COLO668 (cell line): Measurements from ENCODE around the gene FAM83D.

Experiments used
- DNase-seq: peaks from one replicate; lab custom pipeline; 2025; ENCODE audit not compliant: unreplicated experiment; lab: John Stamatoyannopoulos, UW

FAM83D gene

GRCh38 chr20:38926142-38926933 is at the start of gene FAM83D:
Gene FAM83D, plus strand, starts transcription at chr20:38926417. Its CDS starts 26 bp downstream, at chr20:38926443.
- peak; percentile 99 for DNase-seq

DNA sequence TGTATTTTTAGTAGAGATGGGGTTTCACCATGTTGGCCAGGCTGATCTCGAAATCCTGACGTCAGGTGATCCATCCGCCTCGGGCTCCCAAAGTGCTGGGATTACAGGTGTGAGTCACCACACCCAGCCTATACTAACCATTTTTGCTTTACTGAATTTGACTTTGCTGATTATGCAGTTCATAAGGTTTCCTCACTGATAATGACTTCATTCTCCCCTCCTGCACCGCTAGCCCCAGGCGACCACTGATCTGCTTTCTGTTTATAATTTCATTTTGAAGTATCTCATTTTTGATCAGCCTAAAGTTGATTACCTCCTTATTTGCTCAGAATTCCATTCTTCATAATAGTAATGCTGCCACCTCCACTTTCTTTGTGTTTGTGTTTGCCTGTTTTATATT is 48.7 kb upstream of the FAM83D start:
- no peak for DNase-seq

DNA sequence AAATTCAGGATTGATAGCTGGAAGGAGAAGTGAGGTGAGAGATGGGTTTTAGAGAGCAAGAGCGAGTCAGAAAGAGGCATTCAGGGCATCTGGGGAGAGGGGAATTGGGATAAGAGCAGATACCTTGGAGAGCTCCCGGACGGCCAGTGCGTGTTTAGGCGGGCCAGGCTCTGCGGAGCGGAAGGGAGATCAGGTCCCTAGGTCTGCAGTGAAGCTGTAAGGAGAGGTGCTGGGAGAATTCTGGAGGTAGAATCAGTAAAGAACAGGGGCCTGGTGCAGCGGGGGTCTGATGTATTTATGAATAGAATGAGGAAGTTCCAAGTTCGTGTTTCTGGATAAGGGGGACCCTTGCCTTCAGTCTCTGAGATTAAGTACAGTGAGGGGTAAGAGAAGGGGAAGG is 47.4 kb upstream of the FAM83D start:
- DNase-seq: no peak

- no peak for DNase-seq
Observed at GRCh38 chr20:38880952-38881735, 45.1 kb upstream of the FAM83D start.

DNA sequence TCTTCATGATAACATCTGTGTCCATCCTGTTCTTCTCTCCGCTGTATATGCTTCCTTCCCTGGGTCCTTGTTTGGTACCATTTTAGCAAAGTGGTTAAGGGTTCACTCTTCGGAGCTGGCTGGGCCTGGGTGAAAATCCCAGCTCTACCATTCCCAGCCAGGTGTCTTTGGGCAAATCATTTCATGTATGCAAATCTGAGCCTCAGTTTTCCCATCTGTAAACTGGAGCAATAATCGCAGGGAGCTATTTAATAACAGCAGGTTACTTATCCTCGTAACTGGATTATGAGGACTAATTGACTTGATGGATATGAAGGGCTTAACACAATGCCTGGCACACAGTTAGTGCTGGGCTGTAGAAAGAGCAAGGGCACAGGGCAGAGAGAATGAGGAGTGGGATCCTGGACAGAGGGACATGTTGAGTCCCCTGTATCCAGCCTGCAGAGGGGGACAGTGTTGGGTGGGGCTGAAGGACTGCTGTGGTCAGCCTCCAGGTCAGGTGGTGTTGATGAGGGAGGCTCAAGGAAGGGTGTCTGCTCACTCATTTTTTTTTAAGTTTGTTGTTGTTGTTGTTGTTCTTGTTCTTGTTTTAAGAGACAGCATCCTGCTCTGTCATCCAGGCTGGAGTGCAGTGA is 44.3 kb upstream of the FAM83D start:
- DNase-seq: no peak

DNA sequence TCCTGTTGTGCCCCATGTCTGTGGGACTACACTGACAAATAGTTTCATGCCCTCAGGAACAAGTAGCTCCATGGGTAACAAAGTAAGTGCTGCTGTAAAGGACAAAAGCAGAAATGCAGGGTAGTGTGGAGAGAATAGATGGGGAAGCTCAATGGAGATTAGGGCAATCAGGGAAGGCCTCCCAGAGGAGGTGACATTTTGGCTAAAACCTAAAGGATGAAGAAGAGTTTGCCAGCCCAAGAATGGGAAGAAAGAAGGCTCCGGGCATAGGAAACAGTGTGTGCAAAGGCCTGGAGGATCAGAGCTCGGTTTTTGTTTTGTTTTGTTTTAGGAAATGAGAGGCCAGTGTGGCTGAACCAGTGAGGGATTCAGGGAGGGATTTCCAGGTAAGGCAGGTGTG is 43.6 kb upstream of the FAM83D start:
- DNase-seq: no peak

DNA sequence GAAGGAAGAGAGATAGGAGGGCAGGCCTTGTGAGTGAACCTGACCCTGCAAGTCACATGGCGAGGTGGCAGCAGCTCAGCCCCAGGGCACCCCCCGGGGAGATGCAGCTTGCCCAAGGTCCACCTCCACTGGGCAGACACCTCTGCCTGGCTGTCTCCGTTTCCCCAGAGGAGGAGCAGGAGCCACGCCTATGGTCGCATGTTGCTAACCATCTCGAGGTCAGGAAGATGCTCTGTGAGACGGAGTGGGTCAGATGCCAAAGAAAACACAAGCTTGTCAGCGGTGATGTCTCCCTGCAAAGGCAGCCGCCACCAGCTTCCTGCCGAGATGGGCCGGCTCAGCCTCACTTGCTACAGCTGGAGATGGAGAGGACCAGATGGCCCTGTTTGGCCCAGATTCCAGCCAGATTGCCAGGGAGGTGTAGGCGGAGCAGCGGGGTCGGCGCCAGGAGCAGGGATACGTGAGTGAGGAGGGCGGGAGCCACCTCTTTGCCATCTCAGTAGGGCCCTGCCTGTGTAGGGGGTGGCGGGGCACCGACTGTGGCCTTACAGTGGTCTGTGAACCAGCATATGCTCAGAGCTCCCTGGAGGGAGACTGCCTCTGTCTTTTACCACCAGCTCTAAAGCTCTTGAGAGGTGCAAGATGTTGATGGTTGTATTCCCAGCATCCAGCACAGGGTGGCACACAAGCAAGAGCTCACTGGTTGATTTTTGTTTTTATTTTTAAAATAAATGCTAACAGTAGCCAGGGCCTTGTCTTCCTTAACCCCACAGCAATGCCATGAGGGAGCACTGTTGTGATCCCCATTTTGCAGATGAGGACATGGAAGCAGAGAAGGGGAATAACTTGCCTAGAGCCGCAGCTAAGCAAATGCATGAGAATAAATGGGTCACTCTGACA is 42.9 kb upstream of the FAM83D start:
- no peak for DNase-seq

DNA sequence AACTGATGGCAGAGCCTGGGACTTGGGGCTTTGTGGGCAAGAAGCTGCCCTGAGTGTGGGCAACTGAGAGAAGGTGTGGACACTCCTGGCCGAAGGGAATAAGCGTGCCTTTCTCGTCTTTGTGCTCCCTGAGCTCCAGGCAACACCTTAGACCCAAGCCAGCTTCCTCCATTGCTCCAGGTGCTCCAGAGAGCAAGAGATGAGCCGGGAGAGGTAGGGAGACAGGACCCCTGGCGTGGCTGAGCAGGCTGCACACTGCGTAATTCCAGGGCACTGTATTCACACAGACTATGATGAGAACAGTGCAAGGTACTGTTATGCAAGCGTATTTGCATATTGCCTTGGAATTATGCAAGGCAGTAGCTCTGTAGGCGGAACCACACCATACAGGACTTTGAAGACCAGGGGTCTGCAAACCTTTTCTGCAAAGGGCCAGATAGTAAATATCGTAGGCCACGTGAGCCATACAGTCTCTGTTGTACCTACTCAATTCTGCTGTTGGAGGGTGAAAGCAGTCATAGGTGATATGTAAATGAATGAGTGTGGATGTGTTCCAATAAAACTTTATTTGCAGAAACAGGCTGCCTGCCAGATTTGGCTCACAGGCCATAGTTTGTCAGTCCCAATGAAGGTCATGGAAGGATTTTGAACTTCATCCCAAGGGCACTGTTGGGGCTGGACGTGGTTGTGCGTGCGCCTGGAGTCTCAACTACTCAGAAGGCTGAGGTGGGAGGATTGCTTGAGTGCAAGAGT is 42.1 kb upstream of the FAM83D start:
- DNase-seq: no peak

GRCh38 chr20:38885357-38885756 is 40.9 kb upstream of the FAM83D start:
- no peak for DNase-seq

DNA sequence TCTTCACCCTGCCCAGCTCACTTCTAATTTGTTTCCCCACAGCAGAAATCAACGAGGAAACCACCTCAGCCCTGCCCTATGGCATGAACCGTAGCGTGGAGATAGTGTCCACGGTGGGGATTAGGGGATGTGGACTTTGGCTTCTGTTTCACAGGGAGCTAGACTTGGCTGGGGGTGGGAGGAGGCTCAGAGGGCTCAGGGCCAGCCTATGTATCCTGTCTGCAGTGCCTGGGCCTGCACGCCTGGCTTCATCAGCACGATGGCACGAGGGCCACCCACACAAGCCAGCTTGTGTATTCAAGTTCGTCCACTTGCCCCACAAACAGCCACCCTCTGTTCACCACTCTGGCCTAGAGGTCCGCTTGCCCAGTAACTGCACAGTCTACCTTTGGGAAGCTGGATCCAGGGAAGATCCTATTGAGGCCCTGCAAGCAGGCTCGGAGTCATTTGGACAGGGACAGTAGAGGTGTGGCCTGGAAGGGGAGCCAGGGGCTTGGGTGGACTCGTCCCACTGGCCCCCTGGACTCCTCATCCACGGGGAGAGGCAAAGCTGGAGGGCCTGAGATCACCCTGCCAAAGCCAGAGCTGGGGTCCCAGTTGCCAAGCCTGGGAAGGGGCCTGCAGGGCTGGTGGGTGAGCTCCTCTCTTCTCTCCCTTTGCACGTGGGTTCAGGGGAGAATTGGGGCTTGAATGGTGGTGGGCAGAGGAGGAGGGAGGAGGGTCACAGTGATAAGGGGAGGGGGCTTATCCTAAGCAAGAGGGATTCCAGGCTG is 38.0 kb upstream of the FAM83D start:
- no peak for DNase-seq

DNA sequence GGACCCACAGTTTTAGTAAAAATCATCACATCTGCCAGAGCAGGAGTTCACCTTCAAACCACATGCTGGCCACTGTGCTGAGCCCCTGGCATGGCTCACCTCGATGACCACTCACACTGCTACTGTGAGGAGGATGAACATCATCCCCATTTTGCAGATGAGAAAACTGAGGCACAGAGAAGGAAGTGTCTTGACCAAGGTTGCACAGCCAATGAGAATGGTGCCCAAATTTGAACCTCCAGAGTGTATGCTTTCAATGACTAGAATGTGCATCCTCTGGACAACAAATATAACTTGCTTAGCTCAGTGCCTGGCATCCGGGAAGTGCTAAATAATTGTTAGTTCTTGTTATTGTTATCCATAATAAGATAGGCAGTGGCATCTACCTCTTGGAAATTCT is 37.2 kb upstream of the FAM83D start:
- DNase-seq: no peak

GRCh38 chr20:38889792-38890496 is 36.3 kb upstream of the FAM83D start:
- no peak for DNase-seq

DNA sequence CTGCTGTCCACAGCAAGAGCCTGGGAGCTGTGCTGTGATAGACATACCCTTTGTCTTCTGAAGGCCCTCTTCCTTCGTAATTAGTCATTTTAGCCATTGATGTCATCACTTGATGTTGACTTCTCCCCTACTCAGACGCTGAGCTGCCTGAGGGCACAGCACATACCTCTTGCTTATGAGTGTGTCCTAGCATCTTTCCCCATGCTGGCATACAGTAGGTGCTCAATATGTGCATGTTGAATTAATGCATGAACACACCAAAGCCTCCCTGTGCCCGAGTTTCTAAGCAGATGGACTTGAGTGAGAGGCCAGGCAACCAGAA is 35.8 kb upstream of the FAM83D start:
- no peak for DNase-seq

DNA sequence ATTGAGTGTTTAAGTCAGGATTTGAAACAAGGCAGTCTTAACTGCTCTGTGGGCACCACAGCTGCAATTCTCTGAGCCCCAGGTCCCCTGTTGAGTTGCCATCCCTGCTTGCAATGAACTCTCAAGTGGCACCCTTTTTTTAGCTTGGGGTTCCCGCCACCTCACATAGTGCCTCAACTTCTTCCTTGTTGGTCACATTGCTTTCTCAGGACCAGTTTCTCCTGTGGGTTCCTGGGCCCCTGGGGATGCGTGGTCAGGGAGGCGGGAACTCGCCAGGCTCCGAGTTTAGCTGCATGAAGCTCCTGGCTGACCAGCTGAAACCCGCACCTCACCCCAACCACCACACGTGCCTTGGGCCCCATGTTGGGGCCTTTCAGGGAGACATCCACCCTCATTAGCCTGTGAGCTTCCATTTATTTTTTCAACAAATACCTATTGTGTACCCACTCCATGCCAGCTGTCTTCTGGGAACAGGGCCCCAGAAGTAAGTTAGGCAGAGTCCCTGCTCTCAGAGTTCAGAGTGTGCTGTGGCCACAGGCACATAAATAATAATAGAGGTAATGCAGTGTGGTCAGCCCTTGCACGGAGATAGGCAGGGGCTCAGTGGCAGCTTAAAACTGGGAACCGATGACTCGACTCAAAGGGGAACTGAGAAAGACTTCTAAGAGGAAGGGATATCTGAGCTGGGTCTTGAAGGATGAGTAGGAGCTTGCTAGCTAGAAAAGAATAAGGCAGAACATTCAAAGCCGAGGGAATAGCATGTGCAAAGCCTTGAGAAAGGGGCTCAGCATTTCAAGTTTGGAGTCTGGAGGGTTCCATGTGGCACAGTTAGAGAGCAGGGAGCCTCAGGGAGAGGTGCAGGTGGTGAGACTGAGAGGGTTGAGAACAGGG is 33.9 kb upstream of the FAM83D start:
- no peak for DNase-seq

- no peak for DNase-seq
Observed at GRCh38 chr20:38893056-38893564, 33.1 kb upstream of the FAM83D start.

- DNase-seq: peak; percentile 55
Observed at GRCh38 chr20:38893565-38894090, 32.6 kb upstream of the FAM83D start.

DNA sequence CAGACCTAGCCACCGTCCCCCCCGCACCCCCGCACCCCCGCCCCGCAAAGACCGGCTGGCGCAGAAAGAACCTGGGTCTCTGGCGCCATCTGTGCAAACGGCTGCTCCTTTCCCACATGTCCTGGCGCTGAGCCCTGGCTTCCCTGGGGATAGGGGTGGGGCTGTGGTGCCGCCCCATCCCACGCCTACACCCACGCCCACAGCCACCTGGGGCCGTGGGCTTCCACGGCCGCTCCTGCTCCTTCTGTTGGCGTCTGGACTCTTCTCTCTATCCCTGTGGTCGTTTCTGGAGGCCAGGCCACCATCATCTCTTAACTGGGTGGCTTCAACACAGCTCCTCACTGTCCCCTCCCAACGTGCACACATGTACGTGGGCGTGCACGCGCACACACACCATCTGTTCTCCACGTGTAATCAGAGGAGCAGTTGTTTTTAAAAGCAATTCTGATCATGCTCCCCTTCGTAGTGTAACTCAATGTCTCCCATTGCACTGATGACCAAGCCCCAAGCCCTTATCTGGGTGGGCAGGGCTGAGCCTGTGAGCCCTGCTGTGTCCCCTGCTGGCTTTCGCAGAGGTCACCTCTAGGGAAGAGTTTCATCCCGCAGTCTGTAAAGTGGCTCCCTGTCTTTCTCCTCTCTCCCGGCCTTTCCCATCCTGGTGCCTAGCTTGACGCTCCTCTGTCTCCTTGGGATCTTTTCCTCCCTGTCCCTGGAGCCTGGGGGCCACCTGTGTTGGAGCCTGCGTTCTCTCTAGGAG is 31.9 kb upstream of the FAM83D start:
- DNase-seq: no peak
